H1 (cell line): ENCODE data around the gene PRTG. TPM values are rescaled to one million over a fixed set of nuclear protein-coding genes. Genes with fewer than 3 reads are reported as not detected.

Experiments used
- CTCF ChIA-PET: fragments of 300-600 bp; sonication (Branson Sonifier 250); formaldehyde crosslinking; loops from one replicate; lab custom pipeline; 2021; ENCODE audit not compliant: partially characterized antibody; lab: Charles Lee
- POLR2A ChIA-PET: fragments of 300-600 bp; sonication (Branson Sonifier 250); formaldehyde crosslinking; loops from one replicate; lab custom pipeline; 2021; ENCODE audit warnings: inconsistent platforms; ENCODE audit not compliant: partially characterized antibody; lab: Charles Lee
- DNase-seq, 2 experiments: peaks; one replicate each; pipeline versions ENCODE4 v3.0.0 to v3.0.0-alpha.2; 2010 to 2022; ENCODE audit warnings: low spot score in 2 of 2, low read depth in 1 of 2, mixed read lengths in 1 of 2
- FAIRE-seq: peaks from 2 replicates; lab custom pipeline; 2011; peaks lifted over from hg19 to GRCh38; lab: Jason Lieb, UNC
- H2AFZ ChIP-seq: 2 replicates; pipeline ENCODE4 v1.8.1; 2012; ENCODE audit warnings: low read length, inconsistent platforms
- H2AK5ac ChIP-seq: 2 replicates; pipeline ENCODE4 v1.6.1; 2013; ENCODE audit warnings: low read depth, low read length
- H2BK120ac ChIP-seq: replicated peaks from 2 replicates; pipeline ENCODE3; 2013; ENCODE audit warnings: low read depth, low read length, inconsistent platforms
- H2BK12ac ChIP-seq: 2 replicates; pipeline ENCODE4 v1.6.1; 2013; ENCODE audit warnings: low read depth, low read length
- H2BK15ac ChIP-seq: 2 replicates; pipeline ENCODE4 v1.6.1; 2013; ENCODE audit warnings: low read length
- H2BK20ac ChIP-seq: 2 replicates; pipeline ENCODE4 v1.6.1; 2013; ENCODE audit warnings: low read length
- H2BK5ac ChIP-seq: 2 replicates; pipeline ENCODE4 v1.6.1; 2013; ENCODE audit warnings: low read depth, low read length
- H3K14ac ChIP-seq: 2 replicates; pipeline ENCODE4 v1.6.1; 2013; ENCODE audit warnings: inconsistent platforms; ENCODE audit not compliant: insufficient read length
- H3K18ac ChIP-seq: 2 replicates; pipeline ENCODE4 v1.6.1; 2013; ENCODE audit warnings: low read length; ENCODE audit errors: extremely low read depth
- H3K23ac ChIP-seq: 2 replicates; pipeline ENCODE4 v1.6.1; 2013; ENCODE audit warnings: inconsistent platforms; ENCODE audit not compliant: insufficient read length
- H3K23me2 ChIP-seq: 2 replicates; pipeline ENCODE4 v1.6.1; 2013; ENCODE audit warnings: low read depth, low read length
- H3K27ac ChIP-seq: 2 replicates; pipeline ENCODE4 v1.6.1; 2011; ENCODE audit warnings: low read depth, low read length, inconsistent platforms
- H3K27me3 ChIP-seq, 4 experiments: replicated peaks in 1 of 4; 1 replicate in 1 of 4; 2 replicates in 3 of 4; pipeline versions ENCODE4 v1.6.1 to v1.8.1; 2011 to 2013; ENCODE audit warnings: low read length in 3 of 4, mild to moderate bottlenecking in 3 of 4, inconsistent platforms in 2 of 4, mixed read lengths in 2 of 4, moderate library complexity in 1 of 4; ENCODE audit not compliant: control insufficient read depth in 3 of 4, insufficient read depth in 3 of 4; ENCODE audit errors: extremely low read depth in 1 of 4
- H3K36me3 ChIP-seq, 4 experiments: 2 replicates each; pipeline versions ENCODE4 v1.6.1 to v1.8.1; 2011 to 2013; ENCODE audit warnings: mild to moderate bottlenecking in 4 of 4, low read length in 3 of 4, moderate library complexity in 2 of 4, control low read depth in 1 of 4, inconsistent platforms in 1 of 4; ENCODE audit not compliant: insufficient read depth in 4 of 4, control insufficient read depth in 2 of 4
- H3K4ac ChIP-seq: replicated peaks from 2 replicates; pipeline ENCODE3; 2013; ENCODE audit warnings: low read length, low read depth, mixed read lengths, inconsistent platforms; ENCODE audit not compliant: insufficient read length
- H3K4me1 ChIP-seq, 4 experiments: replicated peaks in 1 of 4; 1 replicate in 1 of 4; 2 replicates in 3 of 4; pipeline versions ENCODE4 v1.6.1 to v1.8.1; 2011 to 2013; ENCODE audit warnings: low read length in 3 of 4, inconsistent platforms in 2 of 4, mixed read lengths in 1 of 4; ENCODE audit not compliant: insufficient read depth in 4 of 4, control insufficient read depth in 3 of 4
- H3K4me2 ChIP-seq, 2 experiments: 2 replicates each; pipeline versions ENCODE4 v1.6.1 to v1.8.1; 2011 to 2013; ENCODE audit warnings: low read depth in 2 of 2, low read length in 2 of 2, control low read depth in 1 of 2, inconsistent platforms in 1 of 2, mild to moderate bottlenecking in 1 of 2; ENCODE audit not compliant: insufficient read depth in 1 of 2
- H3K4me3 ChIP-seq, 4 experiments: fragments of 200-600, 300-600 bp in 1 of 4; sonication (generic), shearing (Covaris generic), sonication (Bioruptor Twin) in 1 of 4; 2 replicates each; pipeline versions ENCODE4 v1.5.1 to v1.8.1; 2011 to 2016; ENCODE audit warnings: low read length in 4 of 4, low read depth in 3 of 4, control low read depth in 2 of 4, inconsistent platforms in 2 of 4, mild to moderate bottlenecking in 2 of 4, mixed read lengths in 1 of 4, moderate library complexity in 1 of 4; ENCODE audit not compliant: insufficient read depth in 2 of 4; ENCODE audit errors: extremely low read depth in 1 of 4
- H3K56ac ChIP-seq: replicated peaks from 2 replicates; pipeline ENCODE3; 2013; ENCODE audit warnings: low read depth, mild to moderate bottlenecking, mixed read lengths, low read length, inconsistent platforms; ENCODE audit not compliant: insufficient read length
- H3K79me1 ChIP-seq: 2 replicates; pipeline ENCODE4 v1.6.1; 2013; ENCODE audit warnings: low read depth, low read length, control low read depth
- H3K79me2 ChIP-seq, 2 experiments: 2 replicates each; pipeline versions ENCODE4 v1.6.1 to v1.8.1; 2012 to 2013; ENCODE audit warnings: low read length in 2 of 2, mild to moderate bottlenecking in 2 of 2, inconsistent platforms in 1 of 2; ENCODE audit not compliant: insufficient read depth in 2 of 2, control insufficient read depth in 1 of 2
- H3K9ac ChIP-seq, 4 experiments: replicated peaks in 1 of 4; 1 replicate in 1 of 4; 2 replicates in 3 of 4; pipeline versions ENCODE4 v1.6.1 to v1.8.1; 2011 to 2013; ENCODE audit warnings: low read depth in 3 of 4, low read length in 3 of 4, control low read depth in 2 of 4, mild to moderate bottlenecking in 2 of 4, moderate library complexity in 2 of 4, inconsistent platforms in 1 of 4; ENCODE audit errors: extremely low read depth in 1 of 4
- H3K9me3 ChIP-seq, 2 experiments: 2 replicates each; pipeline versions ENCODE4 v1.6.1 to v1.8.1; 2012 to 2013; ENCODE audit warnings: mild to moderate bottlenecking in 2 of 2, moderate library complexity in 2 of 2, control low read depth in 1 of 2, inconsistent platforms in 1 of 2, low read depth in 1 of 2, low read length in 1 of 2, mixed read lengths in 1 of 2; ENCODE audit not compliant: insufficient read depth in 2 of 2
- H4K20me1 ChIP-seq, 2 experiments: replicated peaks in 1 of 2; 2 replicates each; pipeline versions ENCODE3 to v1.8.1; 2011 to 2013; ENCODE audit warnings: inconsistent platforms in 2 of 2, low read length in 2 of 2, mild to moderate bottlenecking in 1 of 2; ENCODE audit not compliant: insufficient read depth in 2 of 2, control insufficient read depth in 1 of 2
- H4K5ac ChIP-seq: 2 replicates; pipeline ENCODE4 v1.6.1; 2013; ENCODE audit warnings: low read length, low read depth, mixed read lengths, inconsistent platforms; ENCODE audit not compliant: insufficient read length
- H4K8ac ChIP-seq: 2 replicates; pipeline ENCODE4 v1.8.0; 2013; ENCODE audit warnings: mild to moderate bottlenecking, moderate library complexity, low read length, inconsistent platforms; ENCODE audit not compliant: insufficient read depth; ENCODE audit errors: extremely low read depth
- H4K91ac ChIP-seq: replicated peaks from 2 replicates; pipeline ENCODE3; 2013; ENCODE audit warnings: low read length, mixed read lengths, inconsistent platforms; ENCODE audit not compliant: insufficient read length
- CHD1 ChIP-seq: IDR thresholded peaks from 2 replicates; pipeline ENCODE4 v1.6.1; 2012; ENCODE audit warnings: low read depth, low read length, improper control_type of control experiment
- EGR1 ChIP-seq: IDR thresholded peaks from 2 replicates; pipeline ENCODE4 v1.6.1; 2011; ENCODE audit warnings: low read depth, low read length, borderline replicate concordance
- RNF2 ChIP-seq: fragments of 200-900, 300-1000 bp; sonication (generic); IDR thresholded peaks from 2 replicates; pipeline ENCODE4 v1.7.1; 2016; ENCODE audit warnings: borderline replicate concordance, low read depth, mild to moderate bottlenecking, antibody characterized with exemption, low read length; ENCODE audit not compliant: poor library complexity, severe bottlenecking; ENCODE audit errors: missing control alignments
- RXRA ChIP-seq: IDR thresholded peaks from 2 replicates; pipeline ENCODE4 v1.6.1; 2011; ENCODE audit warnings: low read depth, mild to moderate bottlenecking, low read length, moderate library complexity; ENCODE audit not compliant: insufficient read depth
- SIX5 ChIP-seq: IDR thresholded peaks from 2 replicates; pipeline ENCODE4 v1.6.1; 2011; ENCODE audit warnings: mild to moderate bottlenecking, low read depth, low read length
- TAF7 ChIP-seq: optimal IDR thresholded peaks from 2 replicates; pipeline ENCODE3; 2011; ENCODE audit warnings: low read depth, mild to moderate bottlenecking, inconsistent platforms, low read length, moderate library complexity, borderline replicate concordance
- WGBS, 2 experiments: shearing (Covaris generic) in 1 of 2; methylation state at CpG; one replicate each; pipeline versions ENCODE4 v1.1.6 to v1.1.7; 2013 to 2015; ENCODE audit warnings: low lambda C conversion rate in 2 of 2, mixed read lengths in 2 of 2, inconsistent platforms in 1 of 2, low coverage in 1 of 2, missing lambda C conversion rate in 1 of 2; ENCODE audit not compliant: insufficient replicate concordance in 2 of 2, insufficient coverage in 1 of 2, insufficient read length in 1 of 2; ENCODE audit errors: extremely low coverage in 1 of 2, missing lambda C conversion rate in 1 of 2; 5-methylcytosine and 5-hydroxymethylcytosine counted together
- polyA plus RNA-seq, 7 experiments: library from polyadenylated mRNA; depleted of rRNA in 3 of 7; stranded (reverse) in 5 of 7; unstranded in 2 of 7; fragments of >200 nt in 5 of 7; fragments of 200-250 nt in 2 of 7; gene quantifications; 1 replicate in 5 of 7; 2 replicates in 1 of 7; 4 replicates in 1 of 7; pipeline versions ENCODE4 v1.2.1 to v1.2.3, GENCODE V29; 2011 to 2013; ENCODE audit warnings: missing spikeins in 2 of 7, mixed read lengths in 2 of 7
- total RNA-seq: library from RNA; stranded (reverse); fragmentation: NEBNext Ultra II Directional; extraction: Animal tissue kit (Norgen Biotek cat#: 25700); gene quantifications from 2 replicates; pipeline ENCODE4 v1.2.1, GENCODE V29; 2021

PRTG gene
- total and polyA plus RNA-seq, 2 of the 8 experiments (the other 6 are each of a cell fraction or from before 2014, with no cell fraction given) = 3.1 to 3.2 TPM

- no peak overlapping the region for H4K5ac ChIP-seq
- no peak overlapping the region for H3K27ac ChIP-seq
- H2BK15ac ChIP-seq = no peak overlapping the region
- H3K23ac ChIP-seq = no peak overlapping the region
- H3K79me2 ChIP-seq = no peaks in the 10 kb centered on the region
- H3K4me1 ChIP-seq = peaks cover 0 to 5% (median 2%) of the 10 kb centered on the region in 4 experiments; a peak in 4 of 7 replicates
- WGBS, 2 experiments = 83% methylated on average over 1 of the region's 1 CpG; no CpG with 5 or more reads in 1 of the 2 experiments
- POLR2A ChIA-PET = no interaction called here
- no peak overlapping the region for H2BK5ac ChIP-seq
- TF ChIP-seq SIX5 (no peak), RNF2 (peak; percentile 45), TAF7 (no peak), RXRA (no peak), CHD1 (no peak), EGR1 (no peak)
- H4K20me1 ChIP-seq = peaks cover 12 to 22% of the 10 kb centered on the region in 2 experiments
- no peak overlapping the region for H3K18ac ChIP-seq
- no peak overlapping the region for H4K91ac ChIP-seq
- no peak overlapping the region for H2AFZ ChIP-seq
- no peak overlapping the region for H2AK5ac ChIP-seq
- no peak overlapping the region for H3K4ac ChIP-seq
- FAIRE-seq (no peak), DNase-seq (no peak)
- no peak overlapping the region for H3K14ac ChIP-seq
- no peak overlapping the region for H4K8ac ChIP-seq
- H3K4me3 ChIP-seq = no peak overlapping the region
- no peak overlapping the region for H2BK12ac ChIP-seq
- CTCF ChIA-PET = interaction anchor here (3.0 kb wide), 1 partner anchor 89 kb away, joined by 10 read pairs; no protein-coding TSS in a partner anchor
- no peak overlapping the region for H2BK120ac ChIP-seq
- no peaks in the 10 kb centered on the region for H3K79me1 ChIP-seq
- H3K27me3 ChIP-seq = peaks cover 71 to 99% (median 91%) of the 10 kb centered on the region in 4 experiments
- no peak overlapping the region for H3K4me2 ChIP-seq
- no peak overlapping the region for H3K56ac ChIP-seq
- no peak overlapping the region for H2BK20ac ChIP-seq
- peaks cover 0 to 3% (median 0%) of the 10 kb centered on the region in 4 experiments; a peak in 1 of 8 replicates for H3K36me3 ChIP-seq
- H3K9me3 ChIP-seq = no peaks in the 10 kb centered on the region
- H3K9ac ChIP-seq = no peak overlapping the region
- H3K23me2 ChIP-seq = peaks cover 5% of the 10 kb centered on the region; the same call in 1 of the 2 replicates
Observed at GRCh38 chr15:55738715-55739114, 4.2 kb downstream of the PRTG start.
